IMR-90 (cell line): ENCODE results near the gene FBXW7. TPM values are rescaled to one million over a fixed set of nuclear protein-coding genes. Genes with fewer than 3 reads are reported as not detected.

ENCODE experiments used
- ATAC-seq: fragments of 200-7000 bp; cut with Tn5 transposase; 2 replicates; pipeline ENCODE4 v1.9.1; 2020; ENCODE audit warnings: low read depth, mild to moderate bottlenecking, moderate library complexity
- BruUV-seq: library from RNA; stranded (reverse); fragments of 400-500 nt; replicated peaks from 2 replicates; lab custom pipeline; 2021; lab: Mats Ljungman, UMichigan
- CTCF ChIA-PET: fragments of 300-600 bp; formaldehyde crosslinking; extraction: SDS; loops from one replicate; lab custom pipeline; 2021; ENCODE audit warnings: antibody characterized with exemption; lab: Yijun Ruan, JAX
- POLR2A ChIA-PET: fragments of 300-600 bp; sonication (Branson Sonifier 250); formaldehyde crosslinking; loops from one replicate; lab custom pipeline; 2022; ENCODE audit warnings: antibody characterized with exemption; ENCODE audit not compliant: unreplicated experiment; lab: Charles Lee
- DNase-seq: peaks from one replicate; pipeline ENCODE4 v3.0.0; 2013
- H2AFZ ChIP-seq: replicated peaks from 2 replicates; pipeline ENCODE3; 2013; ENCODE audit warnings: low read length, mild to moderate bottlenecking; ENCODE audit not compliant: poor library complexity
- H2AK5ac ChIP-seq: 2 replicates; pipeline ENCODE4 v1.6.1; 2013; ENCODE audit warnings: low read depth, low read length, inconsistent platforms
- H2AK9ac ChIP-seq: replicated peaks from 2 replicates; pipeline ENCODE3; 2013; ENCODE audit warnings: mild to moderate bottlenecking, low read depth, low read length, moderate library complexity; ENCODE audit not compliant: poor library complexity
- H2BK120ac ChIP-seq: 2 replicates; pipeline ENCODE4 v1.6.1; 2013; ENCODE audit warnings: low read depth, low read length, inconsistent platforms
- H2BK15ac ChIP-seq: 3 replicates; pipeline ENCODE4 v1.6.1; 2013; ENCODE audit warnings: low read depth, low read length, inconsistent platforms
- H2BK20ac ChIP-seq: 2 replicates; pipeline ENCODE4 v1.6.1; 2013; ENCODE audit warnings: low read depth, mild to moderate bottlenecking, inconsistent platforms, low read length, moderate library complexity
- H2BK5ac ChIP-seq: 2 replicates; pipeline ENCODE4 v1.6.1; 2013; ENCODE audit warnings: mild to moderate bottlenecking, low read depth, low read length, inconsistent platforms; ENCODE audit not compliant: poor library complexity, severe bottlenecking
- H3K14ac ChIP-seq: replicated peaks from 2 replicates; pipeline ENCODE4 v1.6.1; 2013; ENCODE audit warnings: low read depth, low read length, inconsistent platforms
- H3K18ac ChIP-seq: 2 replicates; pipeline ENCODE4 v1.6.1; 2013; ENCODE audit warnings: low read depth, low read length, control low read depth
- H3K23ac ChIP-seq: 2 replicates; pipeline ENCODE4 v1.6.1; 2013; ENCODE audit warnings: low read depth, low read length, inconsistent platforms
- H3K27ac ChIP-seq: 2 replicates; pipeline ENCODE4 v1.5.1; 2013; ENCODE audit warnings: mild to moderate bottlenecking, control low read depth, low read length; ENCODE audit not compliant: insufficient read depth
- H3K27me3 ChIP-seq: 2 replicates; pipeline ENCODE4 v1.6.1; 2013; ENCODE audit warnings: low read length; ENCODE audit not compliant: control insufficient read depth, insufficient read depth
- H3K36me3 ChIP-seq: 2 replicates; pipeline ENCODE4 v1.6.1; 2013; ENCODE audit warnings: low read length, mixed read lengths; ENCODE audit not compliant: control insufficient read depth, insufficient read depth
- H3K4ac ChIP-seq: 2 replicates; pipeline ENCODE4 v1.6.1; 2013; ENCODE audit warnings: low read depth, low read length, inconsistent platforms
- H3K4me1 ChIP-seq: 2 replicates; pipeline ENCODE4 v1.6.1; 2013; ENCODE audit warnings: low read length, mixed read lengths; ENCODE audit not compliant: control insufficient read depth, insufficient read depth
- H3K4me2 ChIP-seq: 2 replicates; pipeline ENCODE4 v1.6.1; 2013; ENCODE audit warnings: low read depth, mild to moderate bottlenecking, control low read depth, low read length, moderate library complexity
- H3K4me3 ChIP-seq: 2 replicates; pipeline ENCODE4 v1.5.1; 2013; ENCODE audit warnings: low read depth, mild to moderate bottlenecking, control low read depth, low read length, moderate library complexity; ENCODE audit not compliant: insufficient read depth
- H3K56ac ChIP-seq: 2 replicates; pipeline ENCODE4 v1.6.1; 2013; ENCODE audit warnings: low read length, inconsistent platforms; ENCODE audit not compliant: insufficient read depth; ENCODE audit errors: extremely low read depth
- H3K79me1 ChIP-seq, 2 experiments: 2 replicates each; pipeline ENCODE4 v1.6.1; 2013; ENCODE audit warnings: low read length in 2 of 2, inconsistent platforms in 1 of 2, low read depth in 1 of 2
- H3K9ac ChIP-seq: 2 replicates; pipeline ENCODE4 v1.6.1; 2013; ENCODE audit warnings: low read depth, low read length, control low read depth
- H3K9me1 ChIP-seq: 2 replicates; pipeline ENCODE4 v1.6.1; 2013; ENCODE audit warnings: low read length, inconsistent platforms; ENCODE audit not compliant: insufficient read depth
- H3K9me3 ChIP-seq: 2 replicates; pipeline ENCODE4 v1.6.1; 2013; ENCODE audit warnings: low read length; ENCODE audit not compliant: control insufficient read depth, insufficient read depth
- H4K20me1 ChIP-seq: 2 replicates; pipeline ENCODE4 v1.6.1; 2013; ENCODE audit warnings: low read length, inconsistent platforms; ENCODE audit not compliant: insufficient read depth
- H4K5ac ChIP-seq: 2 replicates; pipeline ENCODE4 v1.6.1; 2013; ENCODE audit warnings: mild to moderate bottlenecking, low read depth, low read length, control low read depth
- H4K8ac ChIP-seq, 2 experiments: 2 replicates each; pipeline ENCODE4 v1.6.1; 2013; ENCODE audit warnings: low read depth in 2 of 2, low read length in 2 of 2, control low read depth in 1 of 2, inconsistent platforms in 1 of 2
- H4K91ac ChIP-seq: 2 replicates; pipeline ENCODE4 v1.6.1; 2013; ENCODE audit warnings: low read depth, low read length, inconsistent platforms; ENCODE audit not compliant: insufficient read depth
- BHLHE40 ChIP-seq: fragments of 150-350 bp; IDR thresholded peaks from 2 replicates; pipeline ENCODE4 v1.6.1; 2016; ENCODE audit warnings: mild to moderate bottlenecking, low read depth, low read length
- CEBPB ChIP-seq: IDR thresholded peaks from 2 replicates; pipeline ENCODE4 v1.6.1; 2012; ENCODE audit warnings: low read depth, low read length, improper control_type of control experiment
- CHD1 ChIP-seq: IDR thresholded peaks from 2 replicates; pipeline ENCODE4 v1.6.1; 2012; ENCODE audit warnings: low read depth, low read length, improper control_type of control experiment
- FOS ChIP-seq: fragments of 150-350 bp; IDR thresholded peaks from 2 replicates; pipeline ENCODE4 v1.6.1; 2016; ENCODE audit warnings: low read depth, low read length
- MAFK ChIP-seq: IDR thresholded peaks from 2 replicates; pipeline ENCODE4 v1.6.1; 2012; ENCODE audit warnings: low read depth, low read length, improper control_type of control experiment
- MAZ ChIP-seq: IDR thresholded peaks from 2 replicates; pipeline ENCODE4 v1.6.1; 2012; ENCODE audit warnings: low read depth, mild to moderate bottlenecking, low read length, improper control_type of control experiment, moderate library complexity, borderline replicate concordance
- MXI1 ChIP-seq: IDR thresholded peaks from 2 replicates; pipeline ENCODE4 v1.6.1; 2012; ENCODE audit warnings: low read depth, mild to moderate bottlenecking, low read length, moderate library complexity, borderline replicate concordance
- NFE2L2 ChIP-seq: fragments of 150-350 bp; IDR thresholded peaks from 2 replicates; pipeline ENCODE4 v1.6.1; 2016; ENCODE audit warnings: low read depth, mild to moderate bottlenecking, low read length
- POLR2A ChIP-seq: IDR thresholded peaks from 2 replicates; pipeline ENCODE4 v1.6.1; 2012; ENCODE audit warnings: mild to moderate bottlenecking, low read depth, low read length
- RAD21 ChIP-seq: IDR thresholded peaks from 2 replicates; pipeline ENCODE4 v1.6.1; 2012; ENCODE audit warnings: low read length, improper control_type of control experiment
- RCOR1 ChIP-seq: IDR thresholded peaks from 2 replicates; pipeline ENCODE4 v1.6.1; 2012; ENCODE audit warnings: mild to moderate bottlenecking, low read length, improper control_type of control experiment; ENCODE audit not compliant: insufficient replicate concordance
- RFX5 ChIP-seq: IDR thresholded peaks from 2 replicates; pipeline ENCODE4 v1.8.0; 2012; ENCODE audit warnings: low read depth, mild to moderate bottlenecking, low read length, moderate library complexity
- SMC3 ChIP-seq: fragments of 150-350 bp; IDR thresholded peaks from 2 replicates; pipeline ENCODE4 v1.6.1; 2016; ENCODE audit warnings: low read depth, mild to moderate bottlenecking, antibody characterized with exemption, low read length, moderate library complexity
- WGBS, 2 experiments: methylation state at CpG; one replicate each; pipeline versions ENCODE4 v1.1.5 to v1.1.7; 2013; ENCODE audit warnings: missing lambda C conversion rate in 2 of 2; ENCODE audit not compliant: insufficient read length in 1 of 2; ENCODE audit errors: extremely low coverage in 2 of 2; 5-methylcytosine and 5-hydroxymethylcytosine counted together
- dilution Hi-C: fragments of 300-500 bp; cut with HindIII; formaldehyde crosslinking; loops from one replicate; pipeline ENCODE4 v1.14.3; 2018; ENCODE audit warnings: low sequenced_read_pairs; ENCODE audit not compliant: unreplicated experiment
- in situ Hi-C: fragments of 300-500 bp; cut with MboI; formaldehyde crosslinking; loops from 3 replicates; pipeline ENCODE4 v1.14.3; 2019; ENCODE audit warnings: low sequenced_read_pairs, inconsistent platforms, mixed read lengths
- intact Hi-C: fragments of 100-400 bp; cut with micrococcal nuclease; formaldehyde crosslinking; loops from 2 replicates; pipeline ENCODE4 v1.10.0; 2022
- polyA plus RNA-seq, 3 experiments: library from polyadenylated mRNA; depleted of rRNA; stranded (reverse); fragments of >200 nt; gene quantifications; 2 replicates each; pipeline ENCODE4 v1.2.3, GENCODE V29; 2012; ENCODE audit warnings: low replicate concordance in 1 of 3
- total RNA-seq: library from RNA; depleted of rRNA; stranded (reverse); fragments of >200 nt; gene quantifications from 2 replicates; pipeline ENCODE4 v1.2.3, GENCODE V29; 2012
- TF ChIP-seq, protein P1 (sequence below): fragments of 150-350 bp; IDR thresholded peaks from 2 replicates; pipeline ENCODE4 v1.6.1; 2017; ENCODE audit warnings: mild to moderate bottlenecking, antibody characterized with exemption, low read length, low read depth
- TF ChIP-seq, protein P2 (sequence below): conservative IDR thresholded peaks from 2 replicates; pipeline ENCODE4 v1.5.1; 2012; ENCODE audit warnings: mild to moderate bottlenecking, low read depth, low read length, improper control_type of control experiment
- TF ChIP-seq, protein P3 (sequence below): fragments of 150-350 bp; IDR thresholded peaks from 2 replicates; pipeline ENCODE4 v1.6.1; 2016; ENCODE audit warnings: low read depth, mild to moderate bottlenecking, low read length, moderate library complexity, borderline replicate concordance

FBXW7 gene
- total and polyA plus RNA-seq, 2 of the 4 experiments (the other 2 are of a cell fraction): 7.2 to 27.4 TPM

DNA sequence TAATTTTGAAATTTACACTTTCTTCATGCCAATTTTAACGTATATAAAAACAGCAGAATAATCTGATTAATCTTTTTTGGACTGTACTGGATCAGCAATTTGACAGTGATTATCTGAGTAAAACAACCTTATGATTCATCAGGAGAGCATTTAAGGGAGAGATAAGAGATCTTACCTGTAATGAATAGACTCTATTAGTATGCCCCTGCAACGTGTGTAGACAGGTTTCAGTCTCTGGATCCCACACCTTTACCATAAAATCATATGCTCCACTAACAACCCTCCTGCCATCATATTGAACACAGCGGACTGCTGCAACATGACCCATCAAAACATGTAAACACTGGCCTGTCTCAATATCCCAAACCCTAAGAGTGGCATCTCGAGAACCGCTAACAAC is 210.1 kb downstream of the FBXW7 start:
- ChIA-PET POLR2A (no interaction called here), CTCF (interaction anchor here (0.6 to 1.1 kb wide), 2 partner anchors 23 to 1101 kb away, joined by 4 to 5 read pairs; no protein-coding TSS in a partner anchor)
- BruUV-seq: no TSS peak
- WGBS, 2 experiments: 80% methylated on average over 1 of the region's 5 CpGs; no CpG with 5 or more reads in 1 of the 2 experiments
- no peak overlapping the region for H3K4ac ChIP-seq
- no peaks in the 10 kb centered on the region for H3K27me3 ChIP-seq
- H3K4me2 ChIP-seq: no peak overlapping the region
- no peak overlapping the region for H3K56ac ChIP-seq
- peaks cover 0 to 2% of the 10 kb centered on the region in 2 experiments; a peak in 2 of 4 replicates for H3K79me1 ChIP-seq
- no peak overlapping the region for H4K91ac ChIP-seq
- no peak overlapping the region for H2BK20ac ChIP-seq
- H3K9me3 ChIP-seq: no peaks in the 10 kb centered on the region
- DNase-seq (no peak), ATAC-seq (no peak)
- intact Hi-C loops: no loop called here
- H3K36me3 ChIP-seq: peaks cover 8% of the 10 kb centered on the region
- no peaks in the 10 kb centered on the region for H3K9me1 ChIP-seq
- H2AK9ac ChIP-seq: no peak overlapping the region
- H3K4me3 ChIP-seq: no peak overlapping the region
- no peak overlapping the region for H2BK5ac ChIP-seq
- H3K23ac ChIP-seq: no peak overlapping the region
- H4K5ac ChIP-seq: no peak overlapping the region
- no peaks in the 10 kb centered on the region for H3K4me1 ChIP-seq
- H2AFZ ChIP-seq: no peak overlapping the region
- no peaks in the 10 kb centered on the region for H4K20me1 ChIP-seq
- in situ Hi-C loops: no loop called here
- H2BK15ac ChIP-seq: no peak overlapping the region
- no peak overlapping the region for H2AK5ac ChIP-seq
- H3K14ac ChIP-seq: no peak overlapping the region
- TF ChIP-seq NFE2L2: no peak
- no peak for TF ChIP-seq MAFK
- TF ChIP-seq CHD1: no peak
- no peak for TF ChIP-seq RFX5
- no peak for TF ChIP-seq RAD21
- TF ChIP-seq, protein P1, sequence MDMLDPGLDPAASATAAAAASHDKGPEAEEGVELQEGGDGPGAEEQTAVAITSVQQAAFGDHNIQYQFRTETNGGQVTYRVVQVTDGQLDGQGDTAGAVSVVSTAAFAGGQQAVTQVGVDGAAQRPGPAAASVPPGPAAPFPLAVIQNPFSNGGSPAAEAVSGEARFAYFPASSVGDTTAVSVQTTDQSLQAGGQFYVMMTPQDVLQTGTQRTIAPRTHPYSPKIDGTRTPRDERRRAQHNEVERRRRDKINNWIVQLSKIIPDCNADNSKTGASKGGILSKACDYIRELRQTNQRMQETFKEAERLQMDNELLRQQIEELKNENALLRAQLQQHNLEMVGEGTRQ: no peak
- TF ChIP-seq SMC3: no peak
- TF ChIP-seq, protein P2, sequence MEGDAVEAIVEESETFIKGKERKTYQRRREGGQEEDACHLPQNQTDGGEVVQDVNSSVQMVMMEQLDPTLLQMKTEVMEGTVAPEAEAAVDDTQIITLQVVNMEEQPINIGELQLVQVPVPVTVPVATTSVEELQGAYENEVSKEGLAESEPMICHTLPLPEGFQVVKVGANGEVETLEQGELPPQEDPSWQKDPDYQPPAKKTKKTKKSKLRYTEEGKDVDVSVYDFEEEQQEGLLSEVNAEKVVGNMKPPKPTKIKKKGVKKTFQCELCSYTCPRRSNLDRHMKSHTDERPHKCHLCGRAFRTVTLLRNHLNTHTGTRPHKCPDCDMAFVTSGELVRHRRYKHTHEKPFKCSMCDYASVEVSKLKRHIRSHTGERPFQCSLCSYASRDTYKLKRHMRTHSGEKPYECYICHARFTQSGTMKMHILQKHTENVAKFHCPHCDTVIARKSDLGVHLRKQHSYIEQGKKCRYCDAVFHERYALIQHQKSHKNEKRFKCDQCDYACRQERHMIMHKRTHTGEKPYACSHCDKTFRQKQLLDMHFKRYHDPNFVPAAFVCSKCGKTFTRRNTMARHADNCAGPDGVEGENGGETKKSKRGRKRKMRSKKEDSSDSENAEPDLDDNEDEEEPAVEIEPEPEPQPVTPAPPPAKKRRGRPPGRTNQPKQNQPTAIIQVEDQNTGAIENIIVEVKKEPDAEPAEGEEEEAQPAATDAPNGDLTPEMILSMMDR: no peak
- no peak for TF ChIP-seq POLR2A
- TF ChIP-seq MXI1: no peak
- TF ChIP-seq BHLHE40: no peak
- no peak for TF ChIP-seq CEBPB
- TF ChIP-seq RCOR1: no peak
- TF ChIP-seq MAZ: no peak
- no peak for TF ChIP-seq FOS
- TF ChIP-seq, protein P3, sequence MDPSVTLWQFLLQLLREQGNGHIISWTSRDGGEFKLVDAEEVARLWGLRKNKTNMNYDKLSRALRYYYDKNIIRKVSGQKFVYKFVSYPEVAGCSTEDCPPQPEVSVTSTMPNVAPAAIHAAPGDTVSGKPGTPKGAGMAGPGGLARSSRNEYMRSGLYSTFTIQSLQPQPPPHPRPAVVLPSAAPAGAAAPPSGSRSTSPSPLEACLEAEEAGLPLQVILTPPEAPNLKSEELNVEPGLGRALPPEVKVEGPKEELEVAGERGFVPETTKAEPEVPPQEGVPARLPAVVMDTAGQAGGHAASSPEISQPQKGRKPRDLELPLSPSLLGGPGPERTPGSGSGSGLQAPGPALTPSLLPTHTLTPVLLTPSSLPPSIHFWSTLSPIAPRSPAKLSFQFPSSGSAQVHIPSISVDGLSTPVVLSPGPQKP: no peak
- H3K27ac ChIP-seq: no peak overlapping the region; the same call in 1 of the 2 replicates
- H4K8ac ChIP-seq: no peak overlapping the region
- dilution Hi-C loops: no loop called here
- no peak overlapping the region for H2BK120ac ChIP-seq
- H3K18ac ChIP-seq: no peak overlapping the region
- H3K9ac ChIP-seq: no peak overlapping the region
